Neuronal stem cell (in vitro differentiated cells): ENCODE measurements around the gene OR10G4.

Source experiments
- DNase-seq: peaks from one replicate; pipeline ENCODE4 v3.0.0-alpha.2; 2013; ENCODE audit warnings: low spot score
- H2AFZ ChIP-seq: one replicate; pipeline ENCODE4 v1.6.1; 2013; ENCODE audit warnings: mild to moderate bottlenecking, low read length, inconsistent platforms
- H2AK5ac ChIP-seq: 2 replicates; pipeline ENCODE4 v1.6.1; 2013; ENCODE audit warnings: low read depth, mild to moderate bottlenecking, inconsistent platforms, low read length, moderate library complexity, mixed read lengths
- H2BK120ac ChIP-seq: 2 replicates; pipeline ENCODE4 v1.6.1; 2013; ENCODE audit warnings: low read depth, mild to moderate bottlenecking, inconsistent platforms, low read length, moderate library complexity, mixed read lengths
- H2BK12ac ChIP-seq: one replicate; pipeline ENCODE4 v1.6.1; 2013; ENCODE audit warnings: low read length, inconsistent platforms
- H2BK15ac ChIP-seq: 2 replicates; pipeline ENCODE4 v1.6.1; 2013; ENCODE audit warnings: mild to moderate bottlenecking, low read length, inconsistent platforms, mixed read lengths
- H2BK5ac ChIP-seq: one replicate; pipeline ENCODE4 v1.6.1; 2013; ENCODE audit warnings: inconsistent platforms, mild to moderate bottlenecking, low read length, moderate library complexity
- H3K14ac ChIP-seq: one replicate; pipeline ENCODE4 v1.6.1; 2013; ENCODE audit warnings: low read length, inconsistent platforms
- H3K18ac ChIP-seq: 2 replicates; pipeline ENCODE4 v1.6.1; 2013; ENCODE audit warnings: low read length, inconsistent platforms
- H3K23ac ChIP-seq: 2 replicates; pipeline ENCODE4 v1.6.1; 2013; ENCODE audit warnings: low read depth, mild to moderate bottlenecking, mixed read lengths, low read length, inconsistent platforms; ENCODE audit not compliant: poor library complexity
- H3K27ac ChIP-seq: replicated peaks from 3 replicates; pipeline ENCODE4 v1.5.1; 2013; ENCODE audit warnings: low read length, inconsistent platforms
- H3K27me3 ChIP-seq, 3 experiments: 2 replicates each; pipeline ENCODE4 v1.6.1; 2013; ENCODE audit warnings: low read length in 3 of 3, mild to moderate bottlenecking in 2 of 3, inconsistent platforms in 1 of 3, low read depth in 1 of 3, mixed read lengths in 1 of 3, moderate library complexity in 1 of 3; ENCODE audit not compliant: control insufficient read depth in 3 of 3, insufficient read depth in 3 of 3
- H3K36me3 ChIP-seq, 2 donors: replicated peaks in 1 of 2; 2 replicates each; pipeline ENCODE4 v1.6.1; 2013; ENCODE audit warnings: low read length in 2 of 2; ENCODE audit not compliant: control insufficient read depth in 2 of 2, insufficient read depth in 2 of 2
- H3K4ac ChIP-seq: 2 replicates; pipeline ENCODE4 v1.6.1; 2013; ENCODE audit warnings: inconsistent platforms, mild to moderate bottlenecking, low read length, moderate library complexity
- H3K4me1 ChIP-seq, 2 donors: 1 replicate in 1 of 2; 2 replicates in 1 of 2; pipeline ENCODE4 v1.6.1; 2013; ENCODE audit warnings: low read length in 2 of 2, low read depth in 1 of 2; ENCODE audit not compliant: control insufficient read depth in 2 of 2, insufficient read depth in 1 of 2
- H3K4me2 ChIP-seq: one replicate; pipeline ENCODE4 v1.6.1; 2013; ENCODE audit warnings: mild to moderate bottlenecking, low read length, inconsistent platforms; ENCODE audit not compliant: insufficient read depth, poor library complexity, severe bottlenecking
- H3K4me3 ChIP-seq, 2 donors: 2 replicates each; pipeline ENCODE4 v1.5.1; 2013; ENCODE audit warnings: low read length in 2 of 2, mild to moderate bottlenecking in 2 of 2, inconsistent platforms in 1 of 2, moderate library complexity in 1 of 2
- H3K79me1 ChIP-seq: one replicate; pipeline ENCODE4 v1.6.1; 2013; ENCODE audit warnings: low read depth, mild to moderate bottlenecking, inconsistent platforms, low read length, moderate library complexity
- H3K9ac ChIP-seq: one replicate; pipeline ENCODE4 v1.6.1; 2013; ENCODE audit warnings: mild to moderate bottlenecking, low read depth, low read length, inconsistent platforms; ENCODE audit not compliant: poor library complexity
- H3K9me3 ChIP-seq, 2 donors: replicated peaks in 1 of 2; 2 replicates each; pipeline versions ENCODE3 to v1.6.1; 2013; ENCODE audit warnings: low read length in 2 of 2, mild to moderate bottlenecking in 2 of 2, inconsistent platforms in 1 of 2, low read depth in 1 of 2, mixed read lengths in 1 of 2, moderate library complexity in 1 of 2; ENCODE audit not compliant: control insufficient read depth in 2 of 2, insufficient read depth in 1 of 2
- H4K8ac ChIP-seq: one replicate; pipeline ENCODE4 v1.6.1; 2013; ENCODE audit warnings: low read depth, mild to moderate bottlenecking, inconsistent platforms, low read length, moderate library complexity
- H4K91ac ChIP-seq: one replicate; pipeline ENCODE4 v1.6.1; 2013; ENCODE audit warnings: low read length, low read depth, mild to moderate bottlenecking, inconsistent platforms; ENCODE audit not compliant: poor library complexity
- WGBS, 2 donors: extraction: QIAGEN DNeasy Blood & Tissue Kit; methylation state at CpG; one replicate each; pipeline ENCODE4 v1.1.7; 2013; ENCODE audit warnings: missing lambda C conversion rate in 2 of 2, mixed read lengths in 1 of 2; ENCODE audit not compliant: insufficient read length in 2 of 2, insufficient replicate concordance in 1 of 2; ENCODE audit errors: extremely low coverage in 2 of 2; 5-methylcytosine and 5-hydroxymethylcytosine counted together

OR10G4 gene

GRCh38 chr11:124050748-124051147 is 38.0 kb downstream of the OR10G4 start:
- no peak overlapping the region for H3K4me2 ChIP-seq
- no peak overlapping the region for H2BK15ac ChIP-seq
- H3K9ac ChIP-seq = no peak overlapping the region
- no peak overlapping the region for H3K23ac ChIP-seq
- no CpG with 5 or more reads among the region's 1 CpG for WGBS, 2 donors
- no peak overlapping the region for H3K14ac ChIP-seq
- H2AK5ac ChIP-seq = no peak overlapping the region
- no peaks in the 10 kb centered on the region for H3K9me3 ChIP-seq
- no peaks in the 10 kb centered on the region for H3K79me1 ChIP-seq
- H3K4me3 ChIP-seq = no peak overlapping the region
- no peaks in the 10 kb centered on the region for H3K27me3 ChIP-seq
- H3K18ac ChIP-seq = no peak overlapping the region
- no peak overlapping the region for H3K4ac ChIP-seq
- no peaks in the 10 kb centered on the region for H3K36me3 ChIP-seq
- H2BK12ac ChIP-seq = no peak overlapping the region
- no peak overlapping the region for H4K8ac ChIP-seq
- DNase-seq = no peak
- no peak overlapping the region for H2BK120ac ChIP-seq
- no peak overlapping the region for H2BK5ac ChIP-seq
- no peak overlapping the region for H2AFZ ChIP-seq
- no peak overlapping the region for H3K27ac ChIP-seq
- no peak overlapping the region for H4K91ac ChIP-seq
- H3K4me1 ChIP-seq = no peaks in the 10 kb centered on the region

- WGBS, 2 donors = no CpG with 5 or more reads among the region's 3 CpGs
- no peak overlapping the region for H3K4ac ChIP-seq
- DNase-seq = no peak
These were observed 40.2 kb downstream of the OR10G4 start for GRCh38 chr11:124052966-124053365.

More at GRCh38 chr11:124052966-124053365, 40.2 kb downstream of the OR10G4 start:
- Histone ChIP-seq H3K14ac (no peak overlapping the region), H3K9me3 (no peaks in the 10 kb centered on the region), H2BK5ac (no peak overlapping the region), H2BK120ac (no peak overlapping the region), H3K4me3 (no peak overlapping the region), H2AFZ (no peak overlapping the region), H4K91ac (no peak overlapping the region), H3K4me2 (no peak overlapping the region), H2AK5ac (no peak overlapping the region), H2BK12ac (no peak overlapping the region), H3K27me3 (no peaks in the 10 kb centered on the region), H3K27ac (no peak overlapping the region), H2BK15ac (no peak overlapping the region), H3K23ac (no peak overlapping the region), H3K18ac (no peak overlapping the region), H3K4me1 (no peaks in the 10 kb centered on the region), H3K79me1 (no peaks in the 10 kb centered on the region), H3K9ac (no peak overlapping the region), H3K36me3 (no peaks in the 10 kb centered on the region), H4K8ac (no peak overlapping the region)
